GM12878 (cell line): ENCODE measurements around the gene MEIOC. TPM values are rescaled to one million over a fixed set of nuclear protein-coding genes. Genes with fewer than 3 reads are reported as not detected.

Experiments used
- BACH1 ChIP-seq: fragments of 450-650 bp; IDR thresholded peaks from 2 replicates; pipeline ENCODE4 v1.6.1; 2017; ENCODE audit warnings: mild to moderate bottlenecking, borderline replicate concordance
- CEBPB ChIP-seq, 2 experiments: fragments of 150-350 bp in 1 of 2; IDR thresholded peaks; 2 replicates each; pipeline ENCODE4 v1.6.1; 2012 to 2014; ENCODE audit warnings: low read depth in 2 of 2, low read length in 2 of 2, borderline replicate concordance in 1 of 2, inconsistent platforms in 1 of 2
- CHD4 ChIP-seq: fragments of 200-600 bp; sonication (generic); IDR thresholded peaks from 2 replicates; pipeline ENCODE4 v1.6.1; 2016; ENCODE audit warnings: mild to moderate bottlenecking
- DPF2 ChIP-seq: fragments of 450-650 bp; IDR thresholded peaks from 2 replicates; pipeline ENCODE4 v1.6.1; 2017; ENCODE audit warnings: mild to moderate bottlenecking
- ETV6 ChIP-seq, 2 experiments: fragments of 450-650 bp in 1 of 2; IDR thresholded peaks in 1 of 2; conservative IDR thresholded peaks in 1 of 2; 2 replicates each; pipeline ENCODE4 v1.6.1; 2014; ENCODE audit warnings: antibody characterized with exemption in 1 of 2, borderline replicate concordance in 1 of 2, low read depth in 1 of 2, mild to moderate bottlenecking in 1 of 2, moderate library complexity in 1 of 2
- EZH2 ChIP-seq: IDR thresholded peaks from 2 replicates; pipeline ENCODE4 v1.6.1; 2012; ENCODE audit warnings: low read depth, mild to moderate bottlenecking, control low read depth, inconsistent platforms, low read length, borderline replicate concordance; ENCODE audit not compliant: control insufficient read depth
- NFXL1 ChIP-seq: fragments of 450-650 bp; IDR thresholded peaks from 2 replicates; pipeline ENCODE4 v1.6.1; 2017; ENCODE audit warnings: antibody characterized with exemption, mild to moderate bottlenecking, borderline replicate concordance
- NFYB ChIP-seq: IDR thresholded peaks from 2 replicates; pipeline ENCODE4 v1.6.1; 2011; ENCODE audit warnings: low read depth, mild to moderate bottlenecking, low read length, improper control_type of control experiment, moderate library complexity; ENCODE audit not compliant: insufficient read depth
- NR2C2 ChIP-seq: IDR thresholded peaks from 2 replicates; pipeline ENCODE4 v1.6.1; 2011; ENCODE audit warnings: borderline replicate concordance, low read depth; ENCODE audit not compliant: control insufficient read depth, insufficient read length
- NRF1 ChIP-seq: conservative IDR thresholded peaks from 2 replicates; pipeline ENCODE4 v1.6.1; 2011; ENCODE audit warnings: mild to moderate bottlenecking, low read depth, low read length, improper control_type of control experiment
- PML ChIP-seq: IDR thresholded peaks from 2 replicates; pipeline ENCODE4 v1.6.1; 2012; ENCODE audit warnings: low read length, inconsistent platforms
- POLR2AphosphoS5 ChIP-seq: IDR thresholded peaks from 2 replicates; pipeline ENCODE4 v1.6.1; 2011; ENCODE audit warnings: mild to moderate bottlenecking, low read length, inconsistent platforms
- POU2F2 ChIP-seq: IDR thresholded peaks from 3 replicates; pipeline ENCODE4 v1.6.1; 2011; ENCODE audit warnings: low read depth, mild to moderate bottlenecking, low read length, borderline replicate concordance
- YY1 ChIP-seq: IDR thresholded peaks from 2 replicates; pipeline ENCODE4 v1.6.1; 2011; ENCODE audit warnings: low read depth, mild to moderate bottlenecking, low read length
- ZNF207 ChIP-seq: fragments of 450-650 bp; IDR thresholded peaks from 2 replicates; pipeline ENCODE4 v1.6.1; 2014; ENCODE audit warnings: antibody characterized with exemption, mild to moderate bottlenecking, borderline replicate concordance
- ZNF274 ChIP-seq: IDR thresholded peaks from one replicate; pipeline ENCODE4 v1.8.0; 2011; ENCODE audit not compliant: insufficient read length, insufficient read depth
- ZNF384 ChIP-seq: IDR thresholded peaks from 2 replicates; pipeline ENCODE4 v1.6.1; 2012; ENCODE audit warnings: low read depth, mild to moderate bottlenecking, low read length, improper control_type of control experiment, borderline replicate concordance
- polyA plus RNA-seq, 11 experiments: library from polyadenylated mRNA; depleted of rRNA in 4 of 11; unstranded in 6 of 11; stranded (reverse) in 5 of 11; fragments of >200 nt; fragmentation: Nextera tagmentation in 4 of 11; fragmentation: Illumina TruSeq in 1 of 11; extraction: Ambion mirVana in 4 of 11; extraction: Trizol in 1 of 11; gene quantifications; 1 replicate in 1 of 11; 2 replicates in 10 of 11; pipeline versions ENCODE4 v1.2.1 to v1.2.3, GENCODE V29; 2011 to 2016; ENCODE audit warnings: inconsistent platforms in 2 of 11, missing spikeins in 2 of 11, low read depth in 1 of 11
- total RNA-seq, 4 experiments: library from RNA; depleted of rRNA in 3 of 4; stranded (reverse); fragments of >200 nt in 3 of 4; fragmentation: Illumina TruSeq in 1 of 4; extraction: Trizol in 1 of 4; gene quantifications; 2 replicates each; pipeline versions ENCODE4 v1.2.1 to v1.2.3, GENCODE V29; 2013 to 2021
- TF ChIP-seq, protein P1 (sequence below): fragments of 450-650 bp; IDR thresholded peaks from 2 replicates; pipeline ENCODE4 v1.6.1; 2016; ENCODE audit warnings: mild to moderate bottlenecking
- TF ChIP-seq, protein P2 (sequence below), 3 experiments: IDR thresholded peaks in 2 of 3; conservative IDR thresholded peaks in 1 of 3; 2 replicates each; pipeline ENCODE4 v1.5.1; 2011; ENCODE audit warnings: low read depth in 3 of 3, low read length in 3 of 3, mild to moderate bottlenecking in 3 of 3, control low read depth in 2 of 3, moderate library complexity in 2 of 3, inconsistent platforms in 1 of 3, mixed read lengths in 1 of 3; ENCODE audit not compliant: control insufficient read depth in 2 of 3, insufficient read depth in 1 of 3; ENCODE audit errors: extremely low read depth in 1 of 3
- TF ChIP-seq, protein P3 (sequence below): IDR thresholded peaks from 2 replicates; pipeline ENCODE4 v1.6.1; 2012; ENCODE audit warnings: mild to moderate bottlenecking, low read depth, low read length
- TF ChIP-seq, protein P4 (sequence below): IDR thresholded peaks from 2 replicates; pipeline ENCODE4 v1.6.1; 2011; ENCODE audit warnings: borderline replicate concordance, low read depth, mild to moderate bottlenecking, moderate library complexity, low read length; ENCODE audit not compliant: insufficient read depth, poor library complexity, severe bottlenecking

Gene MEIOC
- total and polyA plus RNA-seq, 10 of the 15 experiments (the other 5 are each of a cell fraction or from before 2014, with no cell fraction given), result 0.01 to 0.48 (median 0.12) TPM; not detected in 4

DNA sequence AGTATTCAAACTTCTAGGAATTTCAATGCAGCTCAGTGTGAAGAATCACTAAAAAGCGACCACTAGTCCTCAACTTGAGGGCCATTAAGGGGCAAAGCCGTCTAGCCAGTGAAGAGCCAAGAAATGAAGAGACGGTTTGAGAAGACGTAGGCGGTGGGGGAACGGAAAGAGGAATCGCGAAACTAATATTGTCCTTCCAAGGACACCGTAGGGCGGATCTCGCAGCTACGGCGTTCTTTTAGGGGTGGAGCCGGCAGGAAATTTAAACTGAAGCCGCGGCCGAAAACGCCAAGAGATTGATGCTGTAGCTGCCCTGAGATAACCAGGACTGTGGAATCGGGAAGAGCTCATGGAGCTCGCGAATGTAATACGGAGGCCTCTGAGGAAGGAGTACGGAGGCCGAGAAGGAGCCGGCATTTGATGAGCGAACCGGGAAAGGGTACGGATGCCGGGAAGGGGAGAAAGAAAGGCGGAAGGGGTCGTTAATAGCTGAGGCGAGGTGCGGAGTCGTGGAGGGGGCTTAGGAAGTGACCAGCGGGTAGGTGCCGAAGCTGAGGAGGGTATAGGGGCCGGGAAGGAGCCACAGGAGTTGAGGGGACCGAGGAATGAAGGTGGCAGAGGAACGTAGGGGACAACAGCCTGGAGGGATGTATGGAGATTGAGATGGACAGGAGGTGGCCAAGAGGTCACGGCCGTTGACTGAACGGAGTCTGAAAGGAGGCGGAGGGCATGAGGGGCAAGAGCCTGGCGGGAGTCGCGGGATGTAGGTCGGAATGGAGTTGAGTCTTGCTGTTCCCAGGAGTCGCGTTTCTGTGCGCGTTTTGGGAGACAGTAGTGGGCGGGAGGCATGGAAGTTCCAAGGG is 52.4 kb downstream of the MEIOC start, which contains the start of gene DBF4B (continued):
- TF ChIP-seq PML (peak; percentile 75), NRF1 (no peak), ZNF207 (peak; percentile 92), ZNF274 (no peak), POU2F2 (peak; percentile 74; the same call in 2 of the 3 replicates), NR2C2 (no peak), DPF2 (no peak), ETV6 (conservative IDR thresholded peaks at IDR 0.05 in 1 of 2, IDR thresholded peaks at IDR 0.05 in 1 of 2; ENCODE audit: borderline replicate concordance in 1 of 2, low read depth in 1 of 2) (no peak), CHD4 (no peak), NFYB (no peak), CEBPB (IDR thresholded peaks at IDR 0.05; ENCODE audit: borderline replicate concordance in 1 of 2, low read depth in 2 of 2, low read length in 2 of 2) (no peak), YY1 (peak; percentile 62; the same call in 1 of the 2 replicates), NFXL1 (no peak), POLR2AphosphoS5 (peak; percentile 81), BACH1 (no peak), EZH2 (no peak), ZNF384 (no peak)
- TF ChIP-seq, protein P1, sequence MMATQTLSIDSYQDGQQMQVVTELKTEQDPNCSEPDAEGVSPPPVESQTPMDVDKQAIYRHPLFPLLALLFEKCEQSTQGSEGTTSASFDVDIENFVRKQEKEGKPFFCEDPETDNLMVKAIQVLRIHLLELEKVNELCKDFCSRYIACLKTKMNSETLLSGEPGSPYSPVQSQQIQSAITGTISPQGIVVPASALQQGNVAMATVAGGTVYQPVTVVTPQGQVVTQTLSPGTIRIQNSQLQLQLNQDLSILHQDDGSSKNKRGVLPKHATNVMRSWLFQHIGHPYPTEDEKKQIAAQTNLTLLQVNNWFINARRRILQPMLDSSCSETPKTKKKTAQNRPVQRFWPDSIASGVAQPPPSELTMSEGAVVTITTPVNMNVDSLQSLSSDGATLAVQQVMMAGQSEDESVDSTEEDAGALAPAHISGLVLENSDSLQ, result no peak
- TF ChIP-seq, protein P2, sequence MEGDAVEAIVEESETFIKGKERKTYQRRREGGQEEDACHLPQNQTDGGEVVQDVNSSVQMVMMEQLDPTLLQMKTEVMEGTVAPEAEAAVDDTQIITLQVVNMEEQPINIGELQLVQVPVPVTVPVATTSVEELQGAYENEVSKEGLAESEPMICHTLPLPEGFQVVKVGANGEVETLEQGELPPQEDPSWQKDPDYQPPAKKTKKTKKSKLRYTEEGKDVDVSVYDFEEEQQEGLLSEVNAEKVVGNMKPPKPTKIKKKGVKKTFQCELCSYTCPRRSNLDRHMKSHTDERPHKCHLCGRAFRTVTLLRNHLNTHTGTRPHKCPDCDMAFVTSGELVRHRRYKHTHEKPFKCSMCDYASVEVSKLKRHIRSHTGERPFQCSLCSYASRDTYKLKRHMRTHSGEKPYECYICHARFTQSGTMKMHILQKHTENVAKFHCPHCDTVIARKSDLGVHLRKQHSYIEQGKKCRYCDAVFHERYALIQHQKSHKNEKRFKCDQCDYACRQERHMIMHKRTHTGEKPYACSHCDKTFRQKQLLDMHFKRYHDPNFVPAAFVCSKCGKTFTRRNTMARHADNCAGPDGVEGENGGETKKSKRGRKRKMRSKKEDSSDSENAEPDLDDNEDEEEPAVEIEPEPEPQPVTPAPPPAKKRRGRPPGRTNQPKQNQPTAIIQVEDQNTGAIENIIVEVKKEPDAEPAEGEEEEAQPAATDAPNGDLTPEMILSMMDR (IDR thresholded peaks at IDR 0.05 in 2 of 3, conservative IDR thresholded peaks at IDR 0.05 in 1 of 3; ENCODE audit: control insufficient read depth in 2 of 3, extremely low read depth in 1 of 3, insufficient read depth in 1 of 3, low read depth in 3 of 3, low read length in 3 of 3), result no peak
- TF ChIP-seq, protein P3, sequence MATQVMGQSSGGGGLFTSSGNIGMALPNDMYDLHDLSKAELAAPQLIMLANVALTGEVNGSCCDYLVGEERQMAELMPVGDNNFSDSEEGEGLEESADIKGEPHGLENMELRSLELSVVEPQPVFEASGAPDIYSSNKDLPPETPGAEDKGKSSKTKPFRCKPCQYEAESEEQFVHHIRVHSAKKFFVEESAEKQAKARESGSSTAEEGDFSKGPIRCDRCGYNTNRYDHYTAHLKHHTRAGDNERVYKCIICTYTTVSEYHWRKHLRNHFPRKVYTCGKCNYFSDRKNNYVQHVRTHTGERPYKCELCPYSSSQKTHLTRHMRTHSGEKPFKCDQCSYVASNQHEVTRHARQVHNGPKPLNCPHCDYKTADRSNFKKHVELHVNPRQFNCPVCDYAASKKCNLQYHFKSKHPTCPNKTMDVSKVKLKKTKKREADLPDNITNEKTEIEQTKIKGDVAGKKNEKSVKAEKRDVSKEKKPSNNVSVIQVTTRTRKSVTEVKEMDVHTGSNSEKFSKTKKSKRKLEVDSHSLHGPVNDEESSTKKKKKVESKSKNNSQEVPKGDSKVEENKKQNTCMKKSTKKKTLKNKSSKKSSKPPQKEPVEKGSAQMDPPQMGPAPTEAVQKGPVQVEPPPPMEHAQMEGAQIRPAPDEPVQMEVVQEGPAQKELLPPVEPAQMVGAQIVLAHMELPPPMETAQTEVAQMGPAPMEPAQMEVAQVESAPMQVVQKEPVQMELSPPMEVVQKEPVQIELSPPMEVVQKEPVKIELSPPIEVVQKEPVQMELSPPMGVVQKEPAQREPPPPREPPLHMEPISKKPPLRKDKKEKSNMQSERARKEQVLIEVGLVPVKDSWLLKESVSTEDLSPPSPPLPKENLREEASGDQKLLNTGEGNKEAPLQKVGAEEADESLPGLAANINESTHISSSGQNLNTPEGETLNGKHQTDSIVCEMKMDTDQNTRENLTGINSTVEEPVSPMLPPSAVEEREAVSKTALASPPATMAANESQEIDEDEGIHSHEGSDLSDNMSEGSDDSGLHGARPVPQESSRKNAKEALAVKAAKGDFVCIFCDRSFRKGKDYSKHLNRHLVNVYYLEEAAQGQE, result no peak
- TF ChIP-seq, protein P4, sequence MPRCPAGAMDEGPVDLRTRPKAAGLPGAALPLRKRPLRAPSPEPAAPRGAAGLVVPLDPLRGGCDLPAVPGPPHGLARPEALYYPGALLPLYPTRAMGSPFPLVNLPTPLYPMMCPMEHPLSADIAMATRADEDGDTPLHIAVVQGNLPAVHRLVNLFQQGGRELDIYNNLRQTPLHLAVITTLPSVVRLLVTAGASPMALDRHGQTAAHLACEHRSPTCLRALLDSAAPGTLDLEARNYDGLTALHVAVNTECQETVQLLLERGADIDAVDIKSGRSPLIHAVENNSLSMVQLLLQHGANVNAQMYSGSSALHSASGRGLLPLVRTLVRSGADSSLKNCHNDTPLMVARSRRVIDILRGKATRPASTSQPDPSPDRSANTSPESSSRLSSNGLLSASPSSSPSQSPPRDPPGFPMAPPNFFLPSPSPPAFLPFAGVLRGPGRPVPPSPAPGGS, result no peak
